ENCODE measurements around the gene HBA2.
A peak's percentile ranks its signal among the peaks of the same experiment; 100 is the strongest.

HBA2 gene

GRCh38 chr16:181565-182021 lies 8.9 kb downstream of the HBA2 start:
- DNase-seq (ENCODE audit: low read depth), result no peak
- H3K4me3 ChIP-seq (ENCODE audit: low read depth, low read length), result no peak overlapping the region
- TF ChIP-seq MAX (IDR thresholded peaks at IDR 0.05; ENCODE audit: low read depth, low read length) (no peak), POLR2A (IDR thresholded peaks at IDR 0.05; ENCODE audit: extremely low read depth, insufficient read length) (no peak), CTCF (IDR thresholded peaks at IDR 0.05; ENCODE audit: low read depth, low read length) (peak; percentile 71), MYC (IDR thresholded peaks at IDR 0.05; ENCODE audit: low read depth, low read length) (no peak)

GRCh38 chr16:183005-183404 lies 10.3 kb downstream of the HBA2 start:
- H3K4me3 ChIP-seq (ENCODE audit: low read depth, low read length), result no peak overlapping the region
- no peak for DNase-seq (ENCODE audit: low read depth)
- TF ChIP-seq MAX (IDR thresholded peaks at IDR 0.05; ENCODE audit: low read depth, low read length), result no peak
- no peak for TF ChIP-seq MYC (IDR thresholded peaks at IDR 0.05; ENCODE audit: low read depth, low read length)
- no peak for TF ChIP-seq CTCF (IDR thresholded peaks at IDR 0.05; ENCODE audit: low read depth, low read length)
- TF ChIP-seq POLR2A (IDR thresholded peaks at IDR 0.05; ENCODE audit: extremely low read depth, insufficient read length), result no peak

- no peak for TF ChIP-seq MYC (IDR thresholded peaks at IDR 0.05; ENCODE audit: low read depth, low read length)
- no peak for TF ChIP-seq CTCF (IDR thresholded peaks at IDR 0.05; ENCODE audit: low read depth, low read length)
- TF ChIP-seq MAX (IDR thresholded peaks at IDR 0.05; ENCODE audit: low read depth, low read length), result no peak
- TF ChIP-seq POLR2A (IDR thresholded peaks at IDR 0.05; ENCODE audit: extremely low read depth, insufficient read length), result no peak
- no peak for DNase-seq (ENCODE audit: low read depth)
- no peak overlapping the region for H3K4me3 ChIP-seq (ENCODE audit: low read depth, low read length)
Observed at GRCh38 chr16:185213-185612, 12.5 kb downstream of the HBA2 start.

- TF ChIP-seq CTCF (IDR thresholded peaks at IDR 0.05; ENCODE audit: low read depth, low read length) (no peak), MYC (IDR thresholded peaks at IDR 0.05; ENCODE audit: low read depth, low read length) (no peak), POLR2A (IDR thresholded peaks at IDR 0.05; ENCODE audit: extremely low read depth, insufficient read length) (no peak), MAX (IDR thresholded peaks at IDR 0.05; ENCODE audit: low read depth, low read length) (no peak)
- DNase-seq (ENCODE audit: low read depth), result no peak
- H3K4me3 ChIP-seq (ENCODE audit: low read depth, low read length), result no peak overlapping the region
Observed at GRCh38 chr16:185691-186090, 13.0 kb downstream of the HBA2 start.

- no peak overlapping the region for H3K4me3 ChIP-seq (ENCODE audit: low read depth, low read length)
- DNase-seq (ENCODE audit: low read depth), result no peak
- no peak for TF ChIP-seq MYC (IDR thresholded peaks at IDR 0.05; ENCODE audit: low read depth, low read length)
- no peak for TF ChIP-seq POLR2A (IDR thresholded peaks at IDR 0.05; ENCODE audit: extremely low read depth, insufficient read length)
- TF ChIP-seq MAX (IDR thresholded peaks at IDR 0.05; ENCODE audit: low read depth, low read length), result no peak
- TF ChIP-seq CTCF (IDR thresholded peaks at IDR 0.05; ENCODE audit: low read depth, low read length), result no peak
Observed at GRCh38 chr16:187330-187729, 14.7 kb downstream of the HBA2 start.

- H3K4me3 ChIP-seq (ENCODE audit: low read depth, low read length), result no peak overlapping the region
- TF ChIP-seq MYC (IDR thresholded peaks at IDR 0.05; ENCODE audit: low read depth, low read length), result no peak
- no peak for TF ChIP-seq CTCF (IDR thresholded peaks at IDR 0.05; ENCODE audit: low read depth, low read length)
- TF ChIP-seq MAX (IDR thresholded peaks at IDR 0.05; ENCODE audit: low read depth, low read length), result no peak
- TF ChIP-seq POLR2A (IDR thresholded peaks at IDR 0.05; ENCODE audit: extremely low read depth, insufficient read length), result no peak
- DNase-seq (ENCODE audit: low read depth), result peak; percentile 15
Observed at GRCh38 chr16:188674-189073, 16.0 kb downstream of the HBA2 start.

Data from NB4 (cell line).